Common myeloid progenitor, CD34-positive (primary cell): ENCODE results near the gene CRISPLD2.

Source experiments
- CTCF ChIA-PET: fragments of 350-600 bp; sonication (Branson Sonifier 250); formaldehyde crosslinking; loops from one replicate; lab custom pipeline; 2021; ENCODE audit warnings: antibody characterized with exemption; lab: Charles Lee
- POLR2A ChIA-PET: fragments of 350-600 bp; sonication (Branson Sonifier 250); formaldehyde crosslinking; loops from one replicate; lab custom pipeline; 2021; ENCODE audit warnings: antibody characterized with exemption; lab: Charles Lee
- DNase-seq, 3 donors: peaks; one replicate each; pipeline versions ENCODE4 v3.0.0 to v3.0.0-alpha.2; 2013
- H3K27ac ChIP-seq, 2 experiments: 1 replicate in 1 of 2; 2 replicates in 1 of 2; pipeline ENCODE4 v1.7.0; 2013; ENCODE audit warnings: inconsistent platforms in 2 of 2, low read length in 2 of 2, mild to moderate bottlenecking in 2 of 2, low read depth in 1 of 2, moderate library complexity in 1 of 2; ENCODE audit not compliant: severe bottlenecking in 2 of 2, insufficient read depth in 1 of 2, poor library complexity in 1 of 2
- H3K27me3 ChIP-seq, 5 experiments: replicated peaks in 2 of 5; 1 replicate in 3 of 5; 2 replicates in 2 of 5; pipeline versions ENCODE4 v1.6.1 to v1.7.0; 2013; ENCODE audit warnings: low read length in 4 of 5, mild to moderate bottlenecking in 2 of 5, moderate library complexity in 2 of 5, inconsistent platforms in 1 of 5; ENCODE audit not compliant: insufficient read depth in 5 of 5, control insufficient read depth in 4 of 5
- H3K36me3 ChIP-seq, 4 experiments: 1 replicate in 2 of 4; 2 replicates in 2 of 4; pipeline versions ENCODE4 v1.6.1 to v1.7.0; 2013; ENCODE audit warnings: low read length in 3 of 4, control low read depth in 1 of 4, mild to moderate bottlenecking in 1 of 4; ENCODE audit not compliant: control insufficient read depth in 4 of 4, insufficient read depth in 4 of 4
- H3K4me1 ChIP-seq, 4 experiments: 1 replicate in 3 of 4; 2 replicates in 1 of 4; pipeline versions ENCODE4 v1.6.1 to v1.7.1; 2013; ENCODE audit warnings: low read length in 3 of 4, mild to moderate bottlenecking in 3 of 4, control low read depth in 1 of 4, inconsistent platforms in 1 of 4, moderate library complexity in 1 of 4; ENCODE audit not compliant: control insufficient read depth in 4 of 4, insufficient read depth in 4 of 4; ENCODE audit errors: control extremely low read depth in 1 of 4
- H3K4me3 ChIP-seq, 7 experiments: 1 replicate in 4 of 7; 2 replicates in 3 of 7; pipeline versions ENCODE4 v1.5.1 to v1.7.0; 2013; ENCODE audit warnings: mild to moderate bottlenecking in 7 of 7, low read length in 6 of 7, moderate library complexity in 6 of 7, inconsistent platforms in 2 of 7, low read depth in 2 of 7, control low read depth in 1 of 7; ENCODE audit not compliant: insufficient read depth in 4 of 7, control insufficient read depth in 1 of 7; ENCODE audit errors: extremely low read depth in 1 of 7
- H3K9me3 ChIP-seq, 5 experiments: 1 replicate in 4 of 5; 2 replicates in 1 of 5; pipeline versions ENCODE4 v1.6.1 to v1.7.1; 2013; ENCODE audit warnings: low read length in 4 of 5, mild to moderate bottlenecking in 2 of 5, inconsistent platforms in 1 of 5, low read depth in 1 of 5, moderate library complexity in 1 of 5; ENCODE audit not compliant: control insufficient read depth in 4 of 5, insufficient read depth in 2 of 5; ENCODE audit errors: control extremely low read depth in 1 of 5
- WGBS: methylation state at CpG from one replicate; pipeline ENCODE4 v1.1.5; 2013; ENCODE audit not compliant: insufficient coverage; 5-methylcytosine and 5-hydroxymethylcytosine counted together

CRISPLD2 gene

DNA sequence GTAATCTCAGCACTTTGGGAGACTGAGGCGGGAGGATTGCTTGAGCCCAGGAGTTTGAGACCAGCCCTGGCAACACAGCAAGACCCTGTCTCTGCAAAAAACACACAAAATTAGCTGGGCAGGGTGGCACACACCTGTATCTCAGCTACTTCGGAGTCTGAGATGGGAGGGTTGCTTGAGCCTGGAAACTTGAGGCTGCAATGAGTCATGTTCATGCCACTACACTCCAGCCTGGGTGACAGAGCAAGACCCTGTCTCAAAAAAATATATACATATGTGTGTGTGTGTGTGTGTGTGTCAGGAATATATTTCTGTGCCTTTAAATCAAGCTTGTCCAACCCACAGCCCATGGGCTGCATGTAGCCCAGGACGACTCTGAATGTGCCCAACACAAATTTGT lies 55.2 kb downstream of the CRISPLD2 start:
- ChIA-PET POLR2A (no interaction called here), CTCF (interaction anchor here (0.6 to 1.1 kb wide), 2 partner anchors 78 to 254 kb away, joined by 3 to 4 read pairs; no protein-coding TSS in a partner anchor)
- H3K9me3 ChIP-seq: no peaks in the 10 kb centered on the region
- 100% methylated on average over 1 of the region's 3 CpGs for WGBS
- no peaks in the 10 kb centered on the region for H3K36me3 ChIP-seq
- H3K27me3 ChIP-seq: no peaks in the 10 kb centered on the region
- no peak overlapping the region for H3K4me3 ChIP-seq
- H3K4me1 ChIP-seq: no peaks in the 10 kb centered on the region
- no peak for DNase-seq
- no peak overlapping the region for H3K27ac ChIP-seq

DNA sequence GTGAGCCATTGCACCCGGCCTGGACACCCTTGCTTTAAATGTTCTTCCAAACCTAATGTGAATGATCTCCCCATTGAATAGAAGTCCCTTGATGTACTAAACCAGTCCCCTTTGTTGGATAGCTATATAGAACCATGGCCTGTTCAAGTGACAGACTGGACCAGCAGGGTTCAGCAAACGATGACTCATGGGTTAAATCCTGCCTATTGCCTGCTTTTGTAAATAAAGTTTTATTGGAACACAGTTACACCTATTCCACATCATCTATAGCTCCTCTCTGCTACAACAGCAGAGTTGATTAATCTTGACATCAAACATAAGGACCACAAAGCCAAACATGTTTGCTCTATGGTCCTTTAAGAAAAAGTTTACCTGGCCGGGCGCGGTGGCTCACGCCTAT lies 56.1 kb downstream of the CRISPLD2 start:
- no peak overlapping the region for H3K4me3 ChIP-seq
- H3K27ac ChIP-seq: no peak overlapping the region
- H3K36me3 ChIP-seq: no peaks in the 10 kb centered on the region
- CTCF ChIA-PET: interaction anchor here (1.1 kb wide), 1 partner anchor 77 kb away, joined by 4 read pairs; no protein-coding TSS in a partner anchor
- H3K27me3 ChIP-seq: no peaks in the 10 kb centered on the region
- no peak for DNase-seq
- no peaks in the 10 kb centered on the region for H3K4me1 ChIP-seq
- POLR2A ChIA-PET: no interaction called here
- no peaks in the 10 kb centered on the region for H3K9me3 ChIP-seq
- WGBS: 100% methylated on average over 6 of the region's 6 CpGs

DNA sequence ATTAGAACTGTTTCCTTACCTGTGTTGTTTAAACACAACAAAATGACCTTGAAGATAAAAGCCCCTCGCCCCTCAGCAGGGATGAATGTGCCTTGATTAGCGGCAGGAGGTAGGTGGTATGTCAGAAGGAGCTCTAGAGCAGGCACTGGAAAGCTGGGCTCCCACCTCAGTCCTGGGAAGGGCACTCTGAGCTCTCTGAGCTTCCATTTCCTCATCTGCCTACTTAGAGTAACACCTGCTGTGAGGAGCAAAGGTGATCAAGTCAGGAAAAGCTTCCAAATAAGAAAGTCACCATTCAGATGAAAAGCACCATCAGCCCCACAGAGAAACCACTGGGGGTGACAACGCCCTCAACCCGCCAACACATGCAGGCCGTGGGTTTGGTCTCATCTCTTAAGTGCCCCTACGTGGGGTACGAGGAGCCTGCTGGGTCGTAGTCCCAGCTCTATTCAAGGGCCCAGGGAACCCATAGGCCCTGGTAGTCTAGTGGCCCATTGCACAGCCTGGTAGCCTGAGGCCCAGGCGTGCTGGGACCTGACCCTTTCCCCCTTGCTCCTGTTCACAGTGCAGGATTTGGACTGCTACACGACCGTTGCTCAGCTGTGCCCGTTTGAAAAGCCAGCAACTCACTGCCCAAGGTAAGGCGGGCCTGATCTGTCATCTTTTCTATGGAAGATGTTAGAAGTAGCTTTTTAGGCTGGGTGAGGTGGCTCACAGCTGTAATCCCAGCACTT lies 57.3 kb downstream of the CRISPLD2 start:
- CTCF ChIA-PET: interaction anchor here (1.4 kb wide), 1 partner anchor 20 kb away, joined by 4 read pairs; no protein-coding TSS in a partner anchor
- Histone ChIP-seq H3K36me3 (no peaks in the 10 kb centered on the region), H3K4me1 (no peaks in the 10 kb centered on the region), H3K9me3 (no peaks in the 10 kb centered on the region), H3K27me3 (no peaks in the 10 kb centered on the region), H3K27ac (no peak overlapping the region), H3K4me3 (no peak overlapping the region)
- no peak for DNase-seq
- POLR2A ChIA-PET: no interaction called here
- 92% methylated on average over 10 of the region's 13 CpGs for WGBS

DNA sequence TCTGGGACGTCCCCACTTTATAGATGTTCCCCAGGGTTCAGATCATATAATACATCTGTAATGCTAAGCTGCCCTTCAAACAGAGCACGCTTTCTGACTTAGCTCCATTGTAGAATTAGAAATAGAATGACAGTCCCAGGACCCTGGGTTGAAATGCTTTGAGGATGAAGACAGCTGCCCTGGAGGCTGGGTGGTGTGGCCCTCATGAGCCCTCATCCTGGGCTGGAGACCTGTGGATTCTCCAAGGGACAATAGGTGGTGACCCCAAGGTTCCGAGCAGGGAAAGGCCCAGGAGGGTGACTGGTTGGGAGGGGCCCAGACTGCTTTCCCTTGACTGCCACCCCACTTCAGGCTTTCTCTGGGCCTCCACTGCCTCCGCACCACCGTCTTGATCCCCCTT lies 59.0 kb downstream of the CRISPLD2 start:
- DNase-seq: no peak
- no peak overlapping the region for H3K4me3 ChIP-seq
- WGBS: 100% methylated on average over 2 of the region's 5 CpGs
- H3K36me3 ChIP-seq: no peaks in the 10 kb centered on the region
- peaks cover 0 to 2% (median 0%) of the 10 kb centered on the region in 5 experiments for H3K27me3 ChIP-seq
- ChIA-PET CTCF (interaction anchor here (1.1 kb wide), 1 partner anchor 14 kb away, joined by 3 read pairs; no protein-coding TSS in a partner anchor), POLR2A (no interaction called here)
- no peaks in the 10 kb centered on the region for H3K9me3 ChIP-seq
- no peaks in the 10 kb centered on the region for H3K4me1 ChIP-seq
- no peak overlapping the region for H3K27ac ChIP-seq

DNA sequence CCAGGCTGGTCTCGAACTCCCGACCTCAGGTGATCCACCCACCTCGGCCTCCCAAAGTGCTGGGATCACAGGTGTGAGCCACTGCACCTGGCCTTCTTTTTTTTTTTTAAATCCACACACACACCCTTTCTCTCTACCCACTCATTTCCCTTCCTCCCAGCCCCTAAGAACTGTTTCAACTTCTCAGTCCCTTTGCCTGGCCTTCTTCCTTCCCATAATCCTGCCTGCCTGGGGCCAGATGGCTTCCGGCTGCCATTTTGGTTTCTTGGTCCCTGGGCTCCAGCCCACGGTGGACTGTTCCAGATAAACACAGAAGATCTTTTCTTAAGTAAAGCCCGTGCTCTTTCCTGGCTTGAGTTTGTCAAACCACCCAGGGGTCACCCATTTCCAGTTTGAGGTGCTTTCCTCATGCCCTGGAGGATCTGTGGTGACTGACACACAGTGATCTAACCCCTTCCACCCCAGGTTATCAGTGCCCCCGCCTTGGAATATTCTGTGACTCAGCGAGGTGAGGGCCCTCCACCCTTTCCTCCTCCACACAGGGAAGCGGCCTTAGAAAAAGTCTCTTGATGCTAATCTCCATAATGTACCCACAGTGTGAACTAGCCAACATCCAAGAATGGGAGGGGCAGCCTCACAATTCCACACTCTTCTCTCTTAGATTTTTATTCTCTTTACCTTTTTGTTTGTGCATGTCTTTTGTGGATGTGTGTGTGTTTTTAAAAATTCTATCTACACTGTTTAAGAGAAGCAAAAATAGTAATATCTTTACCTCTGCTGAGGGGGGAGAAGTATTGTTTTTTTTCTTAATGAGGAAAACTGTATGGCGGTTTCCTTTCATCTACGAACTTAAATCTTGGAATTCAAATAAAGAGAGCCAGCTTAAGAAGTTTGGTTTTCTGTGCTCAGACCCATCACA lies 60.0 kb downstream of the CRISPLD2 start:
- 96% methylated on average over 10 of the region's 11 CpGs for WGBS
- DNase-seq: no peak
- ChIA-PET CTCF (interaction anchor here (1.1 kb wide), 1 partner anchor 126 kb away, joined by 5 read pairs; no protein-coding TSS in a partner anchor), POLR2A (no interaction called here)
- no peaks in the 10 kb centered on the region for H3K36me3 ChIP-seq
- peak overlapping the region in 1 of 2 experiments; percentile 68 for H3K27ac ChIP-seq
- no peak overlapping the region for H3K4me3 ChIP-seq
- H3K4me1 ChIP-seq: peaks cover 0 to 4% (median 2%) of the 10 kb centered on the region in 4 experiments
- H3K27me3 ChIP-seq: peaks cover 0 to 2% (median 0%) of the 10 kb centered on the region in 5 experiments
- H3K9me3 ChIP-seq: no peaks in the 10 kb centered on the region

DNA sequence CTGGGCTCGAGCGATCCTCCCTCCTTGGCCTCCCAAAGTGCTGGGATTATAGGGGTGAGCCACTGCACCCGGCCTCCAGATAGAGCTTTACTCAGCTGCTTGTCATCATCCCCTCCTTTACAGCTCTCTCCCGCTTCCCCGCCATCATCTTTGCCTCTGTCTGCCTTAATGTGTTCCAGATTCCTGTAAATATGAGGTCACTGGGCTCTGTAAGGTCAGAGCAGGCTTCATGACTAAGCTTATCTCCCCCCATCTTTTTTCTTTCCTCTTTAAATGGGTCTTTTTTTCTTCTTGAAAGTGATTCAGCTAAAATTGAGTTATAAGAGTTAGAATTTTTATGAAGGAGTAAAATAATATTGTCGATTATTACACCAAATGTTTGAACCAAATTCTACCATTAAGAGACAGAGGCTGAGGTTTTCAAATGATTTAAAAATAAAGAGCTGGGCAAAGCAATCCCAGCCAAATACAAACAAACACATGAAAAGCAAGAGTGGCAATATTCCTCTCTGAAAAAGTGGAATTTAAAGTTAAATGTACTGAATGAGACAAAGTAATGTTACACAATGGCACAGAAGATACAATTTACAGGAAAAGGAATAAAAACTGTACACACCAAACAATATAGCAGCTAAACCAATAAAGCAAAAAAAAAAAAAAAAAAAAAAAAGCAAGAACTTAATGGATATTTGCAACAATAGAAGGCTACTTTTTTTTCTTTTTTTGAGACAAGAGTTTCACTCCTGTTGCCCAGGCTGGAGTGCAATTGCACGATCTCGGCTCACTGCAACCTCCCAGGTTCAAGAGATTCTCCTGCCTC lies 62.1 kb downstream of the CRISPLD2 start:
- no peaks in the 10 kb centered on the region for H3K9me3 ChIP-seq
- WGBS: 93% methylated on average over 6 of the region's 8 CpGs
- H3K27ac ChIP-seq: no peak overlapping the region
- peaks cover 0 to 12% (median 4%) of the 10 kb centered on the region in 4 experiments for H3K4me1 ChIP-seq
- no peak overlapping the region for H3K4me3 ChIP-seq
- POLR2A ChIA-PET: interaction anchor here (0.6 kb wide), 1 partner anchor 21 kb away, joined by 3 read pairs; no protein-coding TSS in a partner anchor
- no peaks in the 10 kb centered on the region for H3K36me3 ChIP-seq
- DNase-seq: peak in 1 of 3 donors; percentile 15
- CTCF ChIA-PET: interaction anchor here (0.9 to 1.8 kb wide), 3 partner anchors 14 to 43 kb away, joined by 3 to 4 read pairs (median 3); no protein-coding TSS in a partner anchor
- H3K27me3 ChIP-seq: peaks cover 0 to 3% (median 2%) of the 10 kb centered on the region in 5 experiments
